Skeletal muscle satellite cell (primary cell): Measurements from ENCODE around the gene ACSL4. TPM values are rescaled to one million over a fixed set of nuclear protein-coding genes. Genes with fewer than 3 reads are reported as not detected.

Experiments used
- small RNA-seq: library from RNA; depleted of rRNA; stranded (forward); fragments of <200 nt; gene quantifications from one replicate; pipeline ENCODE3, GENCODE V24; 2012

ACSL4 gene

Small RNA genes lying within 50 kb of the gene (small RNA-seq; reads per million reads assigned to genes)
- gene AL118496.2, result not detected
- not detected for gene RF00019
